Stimulated activated CD8-positive, alpha-beta memory T cell treated with anti-CD3 and anti-CD28 coated beads, Interleukin-4, amount 100 ng/mL, for 24 hours (primary cell): ENCODE measurements around the gene CPN2.

Source experiments
- DNase-seq: peaks from one replicate; pipeline ENCODE4 v3.0.0-alpha.2; 2020; ENCODE audit warnings: low read depth

The CPN2 gene

GRCh38 chr3:194380326-194380725 is 29.2 kb upstream of the CPN2 start:
- no peak for DNase-seq

- no peak for DNase-seq
Measured at GRCh38 chr3:194379651-194380050, 28.5 kb upstream of the CPN2 start.

- DNase-seq, result no peak
Measured at GRCh38 chr3:194379231-194379630, 28.1 kb upstream of the CPN2 start.

- DNase-seq, result no peak
Measured at GRCh38 chr3:194377708-194378107, 26.6 kb upstream of the CPN2 start.

- no peak for DNase-seq
Measured at GRCh38 chr3:194376241-194376560, 25.1 kb upstream of the CPN2 start.

- no peak for DNase-seq
Measured at GRCh38 chr3:194375473-194376240, 24.5 kb upstream of the CPN2 start.

GRCh38 chr3:194374935-194375334 is 23.8 kb upstream of the CPN2 start:
- DNase-seq, result no peak

GRCh38 chr3:194373899-194374298 is 22.8 kb upstream of the CPN2 start:
- DNase-seq, result no peak

GRCh38 chr3:194373028-194373427 is 21.9 kb upstream of the CPN2 start:
- no peak for DNase-seq

GRCh38 chr3:194370753-194371152 is 19.6 kb upstream of the CPN2 start:
- DNase-seq, result no peak

GRCh38 chr3:194369522-194370279 is 18.6 kb upstream of the CPN2 start, which contains the start of gene LRRC15:
Gene LRRC15, minus strand, starts transcription at chr3:194369743. Its CDS starts 8,700 bp downstream, at chr3:194361043.
- DNase-seq, result no peak

GRCh38 chr3:194368918-194369317 is 17.8 kb upstream of the CPN2 start:
- DNase-seq, result no peak

- no peak for DNase-seq
Measured at GRCh38 chr3:194367992-194368841, 17.1 kb upstream of the CPN2 start.

GRCh38 chr3:194365978-194366490 is 14.9 kb upstream of the CPN2 start:
- DNase-seq, result no peak

- no peak for DNase-seq
Measured at GRCh38 chr3:194365526-194365925, 14.4 kb upstream of the CPN2 start.

GRCh38 chr3:194364652-194365434 is 13.7 kb upstream of the CPN2 start:
- no peak for DNase-seq

- DNase-seq, result no peak
Measured at GRCh38 chr3:194364314-194364651, 13.2 kb upstream of the CPN2 start.

- no peak for DNase-seq
Measured at GRCh38 chr3:194360568-194360967, 9.4 kb upstream of the CPN2 start.

GRCh38 chr3:194357681-194358080 is 6.6 kb upstream of the CPN2 start:
- no peak for DNase-seq

GRCh38 chr3:194355379-194355778 is 4.3 kb upstream of the CPN2 start:
- DNase-seq, result no peak

GRCh38 chr3:194354315-194354714 is 3.2 kb upstream of the CPN2 start:
- no peak for DNase-seq
